ENCODE measurements around the gene INAVA. TPM values are rescaled to one million over a fixed set of nuclear protein-coding genes. Genes with fewer than 3 reads are reported as not detected.

Gene INAVA
- total and polyA plus RNA-seq, 2 experiments from 2014 or later, result 51.0 to 79.7 TPM

DNA sequence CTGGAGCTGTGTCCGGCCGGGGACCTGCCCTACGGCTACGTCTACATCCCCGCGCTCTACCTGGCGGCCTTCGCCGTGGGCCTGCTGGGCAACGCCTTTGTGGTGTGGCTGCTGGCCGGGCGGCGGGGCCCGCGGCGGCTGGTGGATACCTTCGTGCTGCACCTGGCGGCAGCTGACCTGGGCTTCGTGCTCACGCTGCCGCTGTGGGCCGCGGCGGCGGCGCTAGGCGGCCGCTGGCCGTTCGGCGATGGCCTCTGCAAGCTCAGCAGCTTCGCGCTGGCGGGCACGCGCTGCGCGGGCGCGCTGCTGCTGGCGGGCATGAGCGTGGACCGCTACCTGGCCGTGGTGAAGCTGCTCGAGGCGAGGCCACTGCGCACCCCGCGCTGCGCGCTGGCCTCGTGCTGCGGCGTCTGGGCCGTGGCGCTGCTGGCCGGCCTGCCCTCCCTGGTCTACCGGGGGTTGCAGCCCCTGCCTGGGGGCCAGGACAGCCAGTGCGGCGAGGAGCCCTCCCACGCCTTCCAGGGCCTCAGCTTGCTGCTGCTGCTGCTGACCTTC lies 21.5 kb upstream of the INAVA start:
- 98% methylated on average over 58 of the region's 61 CpGs for WGBS (ENCODE audit: low lambda C conversion rate, missing lambda C conversion rate)
- Histone ChIP-seq H3K9me3 (ENCODE audit: low read depth) (no peaks in the 10 kb centered on the region), H3K27ac (no peak overlapping the region), H3K4me1 (ENCODE audit: insufficient read depth) (no peaks in the 10 kb centered on the region), H3K79me2 (no peaks in the 10 kb centered on the region), H2AFZ (no peak overlapping the region), H3K4me2 (no peak overlapping the region), H3K27me3 (no peaks in the 10 kb centered on the region), H4K20me1 (ENCODE audit: insufficient read depth, poor library complexity, severe bottlenecking) (no peaks in the 10 kb centered on the region), H3K9me2 (replicated peaks; ENCODE audit: insufficient read depth) (no peaks in the 10 kb centered on the region), H3K36me3 (replicated peaks; ENCODE audit: insufficient read depth, low read depth) (no peaks in the 10 kb centered on the region), H3K4me3 (no peak overlapping the region)
- no peak for DNase-seq (ENCODE audit: low spot score)
- TF ChIP-seq, protein P1, sequence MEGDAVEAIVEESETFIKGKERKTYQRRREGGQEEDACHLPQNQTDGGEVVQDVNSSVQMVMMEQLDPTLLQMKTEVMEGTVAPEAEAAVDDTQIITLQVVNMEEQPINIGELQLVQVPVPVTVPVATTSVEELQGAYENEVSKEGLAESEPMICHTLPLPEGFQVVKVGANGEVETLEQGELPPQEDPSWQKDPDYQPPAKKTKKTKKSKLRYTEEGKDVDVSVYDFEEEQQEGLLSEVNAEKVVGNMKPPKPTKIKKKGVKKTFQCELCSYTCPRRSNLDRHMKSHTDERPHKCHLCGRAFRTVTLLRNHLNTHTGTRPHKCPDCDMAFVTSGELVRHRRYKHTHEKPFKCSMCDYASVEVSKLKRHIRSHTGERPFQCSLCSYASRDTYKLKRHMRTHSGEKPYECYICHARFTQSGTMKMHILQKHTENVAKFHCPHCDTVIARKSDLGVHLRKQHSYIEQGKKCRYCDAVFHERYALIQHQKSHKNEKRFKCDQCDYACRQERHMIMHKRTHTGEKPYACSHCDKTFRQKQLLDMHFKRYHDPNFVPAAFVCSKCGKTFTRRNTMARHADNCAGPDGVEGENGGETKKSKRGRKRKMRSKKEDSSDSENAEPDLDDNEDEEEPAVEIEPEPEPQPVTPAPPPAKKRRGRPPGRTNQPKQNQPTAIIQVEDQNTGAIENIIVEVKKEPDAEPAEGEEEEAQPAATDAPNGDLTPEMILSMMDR (IDR thresholded peaks at IDR 0.05; ENCODE audit: poor library complexity), result no peak
- TF ChIP-seq EZH2phosphoT487 (IDR thresholded peaks at IDR 0.05; ENCODE audit: low read depth, severe bottlenecking, unreplicated experiment) (no peak), EZH2 (IDR thresholded peaks at IDR 0.05; ENCODE audit: borderline replicate concordance) (no peak)

- no peaks in the 10 kb centered on the region for H3K9me2 ChIP-seq (replicated peaks; ENCODE audit: insufficient read depth)
- H4K20me1 ChIP-seq (ENCODE audit: insufficient read depth, poor library complexity, severe bottlenecking), result no peaks in the 10 kb centered on the region
- no peaks in the 10 kb centered on the region for H3K4me1 ChIP-seq (ENCODE audit: insufficient read depth)
- WGBS (ENCODE audit: low lambda C conversion rate, missing lambda C conversion rate), result 97% methylated on average over 66 of the region's 66 CpGs
- no peak overlapping the region for H2AFZ ChIP-seq
- H3K4me2 ChIP-seq, result no peak overlapping the region
- TF ChIP-seq EZH2phosphoT487 (IDR thresholded peaks at IDR 0.05; ENCODE audit: low read depth, severe bottlenecking, unreplicated experiment), result no peak
- TF ChIP-seq EZH2 (IDR thresholded peaks at IDR 0.05; ENCODE audit: borderline replicate concordance), result no peak
- TF ChIP-seq, protein P1 (IDR thresholded peaks at IDR 0.05; ENCODE audit: poor library complexity), result no peak
- no peak overlapping the region for H3K27ac ChIP-seq
- no peaks in the 10 kb centered on the region for H3K9me3 ChIP-seq (ENCODE audit: low read depth)
- no peaks in the 10 kb centered on the region for H3K27me3 ChIP-seq
- DNase-seq (ENCODE audit: low spot score), result no peak
- H3K36me3 ChIP-seq (replicated peaks; ENCODE audit: insufficient read depth, low read depth), result no peaks in the 10 kb centered on the region
- no peaks in the 10 kb centered on the region for H3K79me2 ChIP-seq
- no peak overlapping the region for H3K4me3 ChIP-seq
Observed at GRCh38 chr1:200873671-200874397, 20.9 kb upstream of the INAVA start.

DNA sequence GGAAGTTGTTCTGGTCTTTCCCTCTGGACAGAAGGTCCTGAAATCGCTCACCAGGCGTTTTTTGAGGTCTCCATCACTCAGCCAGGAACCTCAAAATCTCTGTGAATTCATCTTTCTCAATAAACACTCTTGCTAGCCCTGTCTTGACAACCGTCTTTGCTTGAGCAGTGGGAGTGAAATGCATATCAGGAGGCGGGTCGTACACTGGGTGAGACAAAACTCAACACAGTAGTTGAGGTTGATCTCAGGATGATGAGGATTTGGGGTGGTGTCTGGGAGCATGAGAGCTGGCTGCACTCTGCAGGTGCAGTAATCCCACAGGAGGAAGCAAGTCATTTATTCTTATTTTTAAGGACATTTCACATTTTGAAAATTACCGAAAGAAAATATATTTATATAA lies 20.0 kb upstream of the INAVA start:
- Histone ChIP-seq H3K27ac (no peak overlapping the region), H2AFZ (no peak overlapping the region), H3K4me3 (no peak overlapping the region), H3K79me2 (no peaks in the 10 kb centered on the region), H3K9me3 (ENCODE audit: low read depth) (no peaks in the 10 kb centered on the region), H3K27me3 (no peaks in the 10 kb centered on the region), H3K9me2 (replicated peaks; ENCODE audit: insufficient read depth) (no peaks in the 10 kb centered on the region), H3K4me1 (ENCODE audit: insufficient read depth) (no peaks in the 10 kb centered on the region), H4K20me1 (ENCODE audit: insufficient read depth, poor library complexity, severe bottlenecking) (no peaks in the 10 kb centered on the region), H3K36me3 (replicated peaks; ENCODE audit: insufficient read depth, low read depth) (no peaks in the 10 kb centered on the region), H3K4me2 (no peak overlapping the region)
- DNase-seq (ENCODE audit: low spot score), result no peak
- 87% methylated on average over 6 of the region's 6 CpGs for WGBS (ENCODE audit: low lambda C conversion rate, missing lambda C conversion rate)
- TF ChIP-seq, protein P1 (IDR thresholded peaks at IDR 0.05; ENCODE audit: poor library complexity), result no peak
- TF ChIP-seq EZH2phosphoT487 (IDR thresholded peaks at IDR 0.05; ENCODE audit: low read depth, severe bottlenecking, unreplicated experiment), result no peak
- TF ChIP-seq EZH2 (IDR thresholded peaks at IDR 0.05; ENCODE audit: borderline replicate concordance), result no peak
